HG03469 (cell line): ENCODE data around the gene COL5A2.

ENCODE experiments used
- ATAC-seq: cut with Tn5 transposase; IDR thresholded peaks from one replicate; pipeline ENCODE4 v1.9.1; 2021; ENCODE audit warnings: mild to moderate bottlenecking, moderate library complexity, moderate number of reproducible peaks; ENCODE audit not compliant: unreplicated experiment

The COL5A2 gene

DNA sequence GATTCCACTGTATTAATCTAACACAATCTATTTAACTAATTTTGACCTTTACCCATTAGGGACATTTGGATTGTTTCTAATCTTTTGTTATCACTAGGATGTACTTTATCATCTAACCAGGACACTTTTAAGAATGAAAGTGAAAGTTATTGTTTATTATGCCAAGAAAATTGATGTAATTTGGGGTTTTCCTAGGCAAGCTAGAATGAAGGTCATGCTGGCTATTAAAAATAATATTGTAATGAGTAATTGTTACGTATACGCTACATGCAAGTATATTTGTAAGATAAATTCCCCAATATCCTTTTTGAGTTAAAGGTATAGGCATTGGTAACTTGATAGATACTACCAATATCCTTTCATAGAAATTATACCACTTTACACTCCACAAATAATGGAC, 74.6 kb downstream of the COL5A2 start:
- ATAC-seq, result no peak

GRCh38 chr2:189102735-189103134, 76.8 kb downstream of the COL5A2 start:
- ATAC-seq, result no peak

DNA sequence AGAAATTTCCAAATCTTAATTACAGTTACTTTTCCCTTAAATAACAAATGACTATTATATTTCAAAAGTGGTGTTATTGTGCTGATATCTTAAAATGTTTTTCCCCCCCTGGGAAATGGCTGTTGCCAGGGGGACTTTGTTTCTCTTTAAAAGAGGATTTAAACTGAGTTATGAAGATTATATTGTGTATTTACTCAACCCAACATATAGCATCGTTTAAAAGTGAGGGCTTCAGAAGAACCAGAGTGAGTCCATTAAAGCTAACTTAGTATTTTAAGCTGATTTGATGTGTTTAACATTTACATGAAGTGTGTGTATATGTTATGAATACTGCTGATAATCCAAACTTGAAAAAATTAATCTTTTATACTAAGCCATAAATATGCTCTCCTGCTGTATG, 81.6 kb downstream of the COL5A2 start:
- no peak for ATAC-seq

DNA sequence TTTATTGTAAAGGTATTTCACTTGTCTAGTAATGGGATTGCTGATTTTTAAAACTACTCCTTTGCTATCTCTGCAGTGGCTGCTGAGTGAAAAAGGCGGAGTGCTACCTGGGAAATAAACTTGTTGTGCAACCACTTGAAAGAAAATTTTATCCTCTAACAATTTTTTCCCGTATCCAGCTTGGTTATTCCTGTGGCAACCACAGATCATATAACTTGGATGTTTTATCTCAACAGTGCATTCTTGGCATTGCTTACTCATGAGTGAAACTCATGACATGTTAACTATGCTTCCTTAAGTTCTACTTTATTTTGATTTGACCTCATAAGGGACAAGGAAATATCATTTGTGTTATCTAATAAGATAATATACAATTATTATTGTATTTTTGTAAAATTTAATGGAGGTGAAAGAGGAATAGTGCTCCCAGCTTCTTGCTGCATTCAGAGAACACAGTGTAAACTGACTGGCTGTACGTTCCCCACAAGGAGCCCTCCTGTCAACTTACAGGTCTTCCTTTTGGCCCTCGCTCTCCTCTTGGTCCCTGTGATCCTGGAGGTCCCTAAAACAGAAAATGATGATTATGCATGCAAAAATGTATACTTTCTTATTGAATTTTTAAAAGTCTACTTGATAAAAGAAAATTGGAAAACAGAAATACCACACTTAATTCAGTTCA, 82.7 kb downstream of the COL5A2 start:
- ATAC-seq, result no peak

GRCh38 chr2:189095101-189095500, 84.5 kb downstream of the COL5A2 start:
- ATAC-seq, result no peak

GRCh38 chr2:189092936-189093335, 86.6 kb downstream of the COL5A2 start:
- no peak for ATAC-seq

DNA sequence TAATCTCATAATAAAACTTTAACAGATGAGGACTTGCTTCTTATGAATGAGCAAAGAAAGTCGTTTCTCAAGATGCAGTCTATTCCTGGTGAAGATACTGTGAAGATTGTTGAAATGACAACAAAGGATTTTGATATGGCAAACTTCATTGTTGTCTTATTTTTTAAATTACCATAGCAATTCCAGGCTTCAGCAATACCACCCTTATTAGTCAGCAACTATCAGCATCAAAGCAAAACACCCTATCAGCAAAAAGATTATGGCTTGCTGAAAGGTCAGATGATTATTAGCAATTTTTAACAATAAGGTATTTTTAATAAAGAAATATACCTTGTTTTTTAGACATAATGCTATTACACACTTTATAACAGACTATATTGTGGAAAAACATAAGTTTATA, 88.3 kb downstream of the COL5A2 start:
- ATAC-seq, result no peak

DNA sequence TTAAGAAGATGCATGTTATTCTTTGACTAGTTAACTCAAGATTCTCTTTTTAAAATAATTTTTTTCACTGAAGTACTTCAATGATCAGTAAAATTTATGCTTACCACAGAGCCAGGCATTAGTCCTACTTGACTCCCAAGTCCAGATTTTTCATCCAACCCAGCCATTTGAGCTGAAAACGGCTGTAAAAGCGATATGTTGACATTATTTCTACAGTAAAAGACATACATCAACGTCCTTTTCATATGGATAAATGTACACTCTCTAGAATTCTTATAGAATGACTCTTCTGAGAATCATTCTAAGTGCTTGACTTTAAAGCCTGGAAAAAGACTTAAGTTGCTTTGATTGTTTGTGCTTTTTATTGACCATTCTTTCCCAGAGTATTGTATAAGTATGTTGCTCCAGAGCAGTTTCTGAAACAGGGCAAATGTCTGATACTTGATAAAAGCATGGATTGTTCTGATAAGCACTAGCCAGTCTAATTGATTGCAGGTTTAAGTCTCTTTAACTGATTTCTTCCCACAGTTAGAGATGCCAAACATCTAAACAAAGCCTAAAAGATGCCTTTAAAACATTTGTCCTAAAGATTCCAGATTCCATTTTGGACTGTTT, 90.9 kb downstream of the COL5A2 start:
- no peak for ATAC-seq

GRCh38 chr2:189086710-189087109, 92.9 kb downstream of the COL5A2 start:
- ATAC-seq, result no peak

DNA sequence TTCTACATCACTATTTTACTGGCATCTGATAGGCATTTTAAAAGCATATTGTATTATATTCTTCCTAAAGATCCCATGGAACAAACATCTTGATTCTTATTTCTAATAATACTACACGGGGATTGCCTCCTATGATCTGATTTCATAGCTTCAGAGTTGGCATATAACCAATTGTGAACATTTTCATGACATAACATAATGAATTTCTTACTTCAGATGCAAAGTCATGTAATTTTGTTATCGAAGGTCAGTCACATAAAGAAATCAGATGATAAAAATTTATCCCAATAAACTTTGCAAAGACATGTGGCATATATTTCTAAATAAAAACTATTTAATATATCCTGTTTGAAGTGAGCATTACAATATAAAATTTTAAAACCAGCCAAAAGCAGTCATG, 93.3 kb downstream of the COL5A2 start:
- ATAC-seq, result no peak

- ATAC-seq, result no peak
Measured at GRCh38 chr2:189083606-189084005, 96.0 kb downstream of the COL5A2 start.

GRCh38 chr2:189083106-189083505, 96.5 kb downstream of the COL5A2 start:
- ATAC-seq, result no peak

DNA sequence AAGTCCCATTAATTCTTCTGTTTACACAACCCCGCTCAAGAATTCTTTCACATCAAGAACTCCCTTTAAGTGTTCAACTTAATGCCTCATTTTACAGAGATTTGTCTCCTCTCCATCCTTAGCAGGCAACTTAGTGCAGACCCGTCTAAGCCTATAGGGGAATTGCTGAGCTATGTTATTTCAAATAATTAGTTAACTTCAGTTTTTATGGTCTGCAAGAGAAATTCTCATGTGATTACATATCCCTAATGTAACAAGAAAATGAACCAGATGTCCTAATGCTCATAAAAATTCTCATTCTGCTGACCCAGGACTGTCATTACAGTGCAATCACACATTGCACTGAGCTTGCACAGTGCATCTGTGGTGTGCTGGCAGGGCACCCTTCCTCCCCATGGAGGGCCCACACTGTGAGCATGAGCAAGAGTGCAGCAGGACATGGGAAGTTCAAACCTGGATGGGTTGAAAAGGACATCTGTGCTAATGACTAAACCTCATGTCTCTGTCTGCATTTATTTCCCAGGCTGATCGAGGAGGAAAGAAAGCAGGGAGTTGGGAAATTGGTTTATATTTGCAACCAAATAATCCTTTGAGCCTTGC, 97.1 kb downstream of the COL5A2 start:
- no peak for ATAC-seq

DNA sequence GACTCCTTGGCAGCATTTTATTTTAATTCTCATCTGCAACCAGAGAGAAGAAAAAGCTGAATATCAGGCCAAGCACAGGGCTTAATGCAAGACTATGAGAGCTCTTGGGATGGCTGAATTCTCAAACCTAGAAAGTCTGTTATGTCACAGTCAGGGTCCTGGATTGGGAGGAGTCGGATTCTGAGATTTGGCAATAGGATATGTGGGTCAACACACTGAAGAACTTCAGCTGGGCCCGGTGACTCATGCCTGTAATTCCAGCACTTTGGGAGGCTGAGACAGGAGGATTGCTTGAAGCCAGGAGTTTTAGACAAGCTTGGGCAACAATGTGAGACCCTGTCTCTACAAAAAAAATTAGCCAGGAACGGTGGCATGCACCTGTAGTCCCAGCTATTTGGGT, 103.0 kb downstream of the COL5A2 start:
- no peak for ATAC-seq

GRCh38 chr2:189076120-189076519, 103.4 kb downstream of the COL5A2 start:
- ATAC-seq, result no peak

- no peak for ATAC-seq
Measured at GRCh38 chr2:189074506-189074905, 105.1 kb downstream of the COL5A2 start.

- ATAC-seq, result no peak
Measured at GRCh38 chr2:189072036-189072435, 107.5 kb downstream of the COL5A2 start.

GRCh38 chr2:189069855-189070619, 109.5 kb downstream of the COL5A2 start:
- no peak for ATAC-seq

GRCh38 chr2:189066037-189066436, 113.5 kb downstream of the COL5A2 start:
- ATAC-seq, result no peak

- no peak for ATAC-seq
Measured at GRCh38 chr2:189060096-189060642, 119.4 kb downstream of the COL5A2 start.

GRCh38 chr2:189057316-189057715, 122.2 kb downstream of the COL5A2 start:
- ATAC-seq, result no peak
